Cerebellar cortex (tissue), 1 donor: ENCODE measurements around the gene DAZ2.
"Not testable (repeated sequence)": the region's sequence is repeated elsewhere in the genome, so short reads cannot be mapped to it uniquely, and the experiment has no call there.

Source experiments
- DNase-seq: peaks from one replicate; pipeline ENCODE4 v3.0.0-alpha.2; 2015; ENCODE audit warnings: low spot score

Gene DAZ2

GRCh38 chrY:23219233-23219632, at the start of gene DAZ2:
Gene DAZ2, plus strand, starts transcription at chrY:23219533. Its CDS starts 208 bp downstream, at chrY:23219741.
- DNase-seq = not testable (repeated sequence)

GRCh38 chrY:23198908-23199307, 20.4 kb upstream of the DAZ2 start, which contains the start of gene DAZ1:
Gene DAZ1, minus strand, starts transcription at chrY:23199008. Its CDS starts 208 bp downstream, at chrY:23198800.
- DNase-seq = not testable (repeated sequence)

GRCh38 chrY:23207455-23207854, 11.9 kb upstream of the DAZ2 start:
- DNase-seq = not testable (repeated sequence)

- DNase-seq = not testable (repeated sequence)
Measured at GRCh38 chrY:23209802-23210495, 9.4 kb upstream of the DAZ2 start.

- DNase-seq = not testable (repeated sequence)
Measured at GRCh38 chrY:23210681-23211080, 8.7 kb upstream of the DAZ2 start.
